SW 1271 (cell line): ENCODE measurements around the gene GRK2.

ENCODE experiments used
- DNase-seq, 2 experiments: peaks; one replicate each; lab custom pipeline; 2025; lab: John Stamatoyannopoulos, UW

Gene GRK2

DNA sequence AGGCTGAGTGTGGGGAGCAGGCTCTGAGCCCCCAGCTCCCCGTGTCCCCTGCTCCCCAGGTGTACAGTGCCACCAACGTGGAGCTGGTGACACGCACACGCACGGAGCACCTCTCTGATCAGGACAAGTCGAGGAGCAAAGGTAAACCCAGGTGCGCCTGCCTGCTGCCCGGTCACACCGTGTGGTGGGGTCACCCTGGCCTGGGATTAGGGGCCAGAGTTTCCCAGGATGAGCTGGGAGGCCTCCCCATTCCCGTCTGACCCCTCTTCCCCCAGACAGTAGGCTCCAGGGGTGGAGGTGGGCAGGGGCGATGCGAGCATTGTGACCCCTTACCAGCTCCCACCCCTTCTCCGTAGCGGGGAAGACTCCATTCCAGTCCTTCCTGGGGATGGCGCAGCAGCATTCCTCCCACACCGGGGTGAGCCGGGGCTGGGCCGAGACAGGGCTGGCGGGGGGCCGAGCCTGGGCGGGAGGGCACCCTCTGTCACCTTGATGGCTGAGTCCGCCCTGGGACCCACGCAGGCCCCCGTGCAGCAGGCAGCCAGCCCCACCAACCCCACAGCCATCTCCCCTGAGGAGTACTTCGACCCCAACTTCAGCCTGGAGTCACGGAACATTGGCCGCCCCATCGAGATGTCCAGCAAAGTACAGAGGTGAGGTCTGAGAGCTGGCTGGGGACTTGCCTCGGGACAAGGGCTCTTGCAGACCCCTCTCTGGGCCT lies 33.4 kb downstream of the GRK2 start:
- DNase-seq, result no peak

GRCh38 chr11:67300256-67300755 lies 34.0 kb downstream of the GRK2 start:
- DNase-seq, result no peak

DNA sequence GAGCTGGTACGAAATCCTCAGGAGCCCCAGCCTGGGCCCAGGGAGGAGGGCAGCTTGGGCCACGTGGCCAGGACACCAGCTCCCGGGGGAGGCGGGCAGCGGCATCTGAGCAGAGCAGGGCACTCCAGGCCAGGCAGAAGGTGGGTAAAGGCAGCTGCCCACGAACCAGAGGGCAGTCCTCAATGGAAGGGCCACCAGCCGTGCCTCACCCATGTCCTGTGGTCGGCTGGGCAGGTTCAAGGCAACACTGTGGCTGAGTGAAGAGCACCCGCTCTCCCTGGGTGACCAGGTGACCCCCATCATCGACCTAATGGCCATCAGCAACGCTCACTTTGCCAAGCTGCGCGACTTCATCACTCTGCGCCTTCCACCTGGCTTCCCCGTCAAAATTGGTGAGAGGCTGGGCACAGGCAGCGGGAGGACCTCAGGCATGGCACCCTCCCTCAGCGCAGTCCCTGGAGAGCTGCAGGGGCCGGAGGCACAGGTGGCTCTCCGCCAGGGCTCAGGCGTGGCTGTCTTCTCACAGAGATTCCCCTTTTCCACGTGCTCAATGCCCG lies 34.6 kb downstream of the GRK2 start:
- no peak for DNase-seq

- no peak for DNase-seq
These were observed 35.1 kb downstream of the GRK2 start for GRCh38 chr11:67301313-67301921.

GRCh38 chr11:67301951-67302516 lies 35.8 kb downstream of the GRK2 start:
- DNase-seq, result no peak

GRCh38 chr11:67302571-67303131 lies 36.4 kb downstream of the GRK2 start:
- no peak for DNase-seq

DNA sequence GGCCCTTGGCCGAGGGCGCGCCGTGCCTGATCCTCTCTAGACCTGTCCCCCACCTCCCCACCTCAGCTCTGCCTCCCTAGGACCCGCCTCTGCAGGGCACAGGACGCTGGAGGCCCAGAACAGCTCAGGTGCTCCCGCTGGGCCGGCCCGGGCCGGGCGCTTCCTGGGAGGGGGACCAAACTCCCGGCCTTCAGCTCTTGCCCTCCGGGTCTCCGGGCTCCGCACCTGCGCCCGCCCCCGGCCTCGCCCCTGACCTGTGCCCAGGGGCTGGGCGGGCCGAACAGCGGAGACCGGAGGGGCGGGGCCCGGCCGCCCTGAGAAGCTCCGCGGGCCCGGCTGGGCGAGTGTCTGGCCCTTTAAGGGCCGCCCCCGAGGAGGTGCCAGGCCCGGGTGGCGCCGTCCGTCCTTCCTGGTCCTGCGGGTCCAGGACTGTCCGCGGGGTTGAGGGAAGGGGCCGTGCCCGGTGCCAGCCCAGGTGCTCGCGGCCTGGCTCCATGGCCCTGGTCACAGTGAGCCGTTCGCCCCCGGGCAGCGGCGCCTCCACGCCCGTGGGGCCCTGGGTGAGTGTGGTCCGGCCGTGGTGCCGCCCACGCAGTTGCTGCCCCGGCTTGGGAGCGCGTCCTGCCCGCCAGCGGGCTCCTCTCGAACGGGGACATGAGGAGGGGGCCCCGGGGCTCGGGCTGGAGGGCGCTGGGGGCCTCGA lies 37.0 kb downstream of the GRK2 start, which contains the start of gene SSH3:
SSH3 (plus strand) TSS at position 399 of the 703 bp plus-strand sequence; CDS start at position 495, 96 bp downstream.
- peak; percentile 67 to 75 for DNase-seq

DNA sequence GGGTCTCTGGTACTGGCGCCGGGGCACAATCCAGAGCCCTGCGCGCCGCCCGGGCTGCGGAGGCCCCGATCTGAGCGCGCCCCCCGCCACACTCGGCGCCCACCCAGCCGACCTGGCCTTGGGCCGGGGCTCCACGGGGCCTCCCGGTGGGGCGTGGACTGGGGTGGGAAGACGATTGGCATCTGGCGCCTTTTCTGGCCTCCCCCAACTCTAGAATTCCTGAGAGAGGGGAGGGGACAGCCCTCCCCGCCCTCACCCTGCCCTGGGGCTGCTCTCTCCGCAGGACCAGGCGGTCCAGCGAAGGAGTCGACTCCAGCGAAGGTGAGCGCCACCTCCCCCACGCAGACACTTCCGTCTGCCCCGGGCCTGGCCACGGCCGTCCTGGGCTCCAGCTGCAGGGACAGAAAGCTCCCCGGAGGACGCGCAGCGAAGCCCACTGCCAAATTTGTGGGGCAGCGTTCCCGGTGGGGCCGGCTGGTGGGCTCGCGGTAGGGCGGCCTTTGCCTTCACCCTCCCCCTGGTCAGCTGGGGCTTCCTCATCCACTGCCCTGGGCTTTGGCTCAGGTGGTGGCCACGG lies 37.6 kb downstream of the GRK2 start:
- no peak for DNase-seq

DNA sequence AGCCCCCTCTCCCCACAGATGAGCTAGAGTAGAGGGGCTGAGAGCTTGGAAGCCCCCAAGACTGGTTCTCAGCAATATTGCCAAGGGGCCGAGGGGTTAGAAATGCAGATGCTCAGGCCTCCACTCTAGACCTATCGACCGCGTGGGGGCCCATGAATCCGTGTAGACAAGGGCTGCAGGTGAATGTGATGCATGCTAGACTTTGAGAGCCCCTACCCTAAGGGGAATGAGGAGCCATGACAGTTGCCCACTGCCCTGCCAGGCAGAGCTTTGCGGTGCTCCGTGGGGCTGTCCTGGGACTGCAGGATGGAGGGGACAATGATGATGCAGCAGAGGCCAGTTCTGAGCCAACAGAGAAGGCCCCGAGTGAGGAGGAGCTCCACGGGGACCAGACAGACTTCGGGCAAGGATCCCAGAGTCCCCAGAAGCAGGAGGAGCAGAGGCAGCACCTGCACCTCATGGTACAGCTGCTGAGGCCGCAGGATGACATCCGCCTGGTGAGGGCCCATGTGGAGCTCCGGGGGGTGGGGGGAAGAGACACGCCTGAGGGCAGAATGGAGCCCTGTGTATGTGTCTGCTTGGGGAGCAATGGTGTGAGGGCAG lies 38.3 kb downstream of the GRK2 start:
- DNase-seq, result no peak

GRCh38 chr11:67306769-67307544 lies 40.7 kb downstream of the GRK2 start:
- no peak for DNase-seq

- DNase-seq, result no peak
These were observed 41.3 kb downstream of the GRK2 start for GRCh38 chr11:67307545-67308001.

- no peak for DNase-seq
These were observed 42.0 kb downstream of the GRK2 start for GRCh38 chr11:67308031-67308866.

DNA sequence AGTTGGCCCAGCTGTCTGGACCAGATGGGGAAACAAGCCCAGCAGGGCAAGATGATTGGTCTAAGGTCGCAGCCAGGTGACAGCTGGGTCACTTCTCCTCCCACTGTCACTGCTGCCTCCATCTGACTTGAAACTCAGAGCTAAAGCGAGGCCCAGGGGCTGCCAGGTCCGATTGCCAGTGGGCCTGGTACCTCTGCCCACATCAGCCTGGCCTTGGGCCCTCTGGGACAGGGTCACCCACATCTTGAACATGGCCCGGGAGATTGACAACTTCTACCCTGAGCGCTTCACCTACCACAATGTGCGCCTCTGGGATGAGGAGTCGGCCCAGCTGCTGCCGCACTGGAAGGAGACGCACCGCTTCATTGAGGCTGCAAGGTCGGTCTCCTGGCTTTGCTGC lies 42.9 kb downstream of the GRK2 start:
- DNase-seq, result no peak

GRCh38 chr11:67309661-67310061 lies 43.4 kb downstream of the GRK2 start:
- no peak for DNase-seq

DNA sequence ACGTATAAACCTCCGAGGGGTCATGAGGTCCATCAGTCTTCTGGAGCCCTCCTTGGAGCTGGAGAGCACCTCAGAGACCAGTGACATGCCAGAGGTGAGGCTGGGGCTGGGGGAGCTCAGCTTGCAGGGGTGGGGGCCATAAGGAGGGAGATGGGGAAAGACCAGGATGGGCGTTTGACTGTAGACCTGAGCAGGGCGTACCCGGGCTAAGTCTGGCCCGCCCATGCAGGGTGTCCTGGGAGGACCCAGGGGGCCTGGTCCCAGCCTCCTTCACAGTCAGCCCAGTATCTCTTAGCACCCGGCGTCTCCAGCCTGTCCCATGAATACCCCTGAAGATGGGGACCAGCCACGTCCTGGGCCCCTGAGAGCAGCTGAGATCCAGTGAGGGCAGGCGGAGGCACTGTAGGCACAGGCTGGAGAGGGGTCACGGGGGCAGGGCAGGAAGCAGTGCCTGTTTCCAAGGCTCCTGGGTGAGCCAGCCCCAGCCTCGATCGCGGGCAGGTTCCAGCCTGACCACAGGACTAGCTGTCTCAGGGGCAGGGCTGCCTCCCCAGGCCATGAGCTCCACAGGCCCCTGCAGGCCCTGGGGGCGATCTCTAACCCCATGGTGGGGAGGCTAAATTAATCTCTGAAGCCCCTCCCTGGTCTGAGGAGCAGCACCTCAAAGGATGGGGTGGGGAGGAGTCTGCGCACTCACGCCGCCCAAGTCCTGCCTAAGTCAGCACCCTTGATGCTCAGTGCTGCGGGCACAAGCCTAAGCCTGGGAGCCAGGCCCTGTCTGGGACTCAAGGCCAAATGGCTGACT lies 44.2 kb downstream of the GRK2 start:
- DNase-seq, result no peak

GRCh38 chr11:67311051-67311555 lies 44.8 kb downstream of the GRK2 start:
- no peak for DNase-seq

DNA sequence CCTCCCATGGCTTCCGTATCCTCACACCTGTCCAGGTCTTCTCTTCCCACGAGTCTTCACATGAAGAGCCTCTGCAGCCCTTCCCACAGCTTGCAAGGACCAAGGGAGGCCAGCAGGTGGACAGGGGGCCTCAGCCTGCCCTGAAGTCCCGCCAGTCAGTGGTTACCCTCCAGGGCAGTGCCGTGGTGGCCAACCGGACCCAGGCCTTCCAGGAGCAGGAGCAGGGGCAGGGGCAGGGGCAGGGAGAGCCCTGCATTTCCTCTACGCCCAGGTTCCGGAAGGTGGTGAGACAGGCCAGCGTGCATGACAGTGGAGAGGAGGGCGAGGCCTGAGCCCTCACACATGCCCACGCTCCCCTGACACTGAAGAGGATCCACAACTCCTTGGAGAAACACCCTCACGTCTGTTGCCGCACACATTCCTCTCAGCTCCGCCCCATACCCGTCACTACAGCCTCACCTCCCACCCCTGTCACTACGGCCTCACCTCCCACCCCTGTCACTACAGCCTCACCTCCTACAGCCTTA lies 45.3 kb downstream of the GRK2 start:
- DNase-seq, result no peak
